ENCODE data around the gene PPP1R26.
"Not testable (repeated sequence)": the region's sequence is repeated elsewhere in the genome, so short reads cannot be mapped to it uniquely, and the experiment has no call there.

PPP1R26 gene

DNA sequence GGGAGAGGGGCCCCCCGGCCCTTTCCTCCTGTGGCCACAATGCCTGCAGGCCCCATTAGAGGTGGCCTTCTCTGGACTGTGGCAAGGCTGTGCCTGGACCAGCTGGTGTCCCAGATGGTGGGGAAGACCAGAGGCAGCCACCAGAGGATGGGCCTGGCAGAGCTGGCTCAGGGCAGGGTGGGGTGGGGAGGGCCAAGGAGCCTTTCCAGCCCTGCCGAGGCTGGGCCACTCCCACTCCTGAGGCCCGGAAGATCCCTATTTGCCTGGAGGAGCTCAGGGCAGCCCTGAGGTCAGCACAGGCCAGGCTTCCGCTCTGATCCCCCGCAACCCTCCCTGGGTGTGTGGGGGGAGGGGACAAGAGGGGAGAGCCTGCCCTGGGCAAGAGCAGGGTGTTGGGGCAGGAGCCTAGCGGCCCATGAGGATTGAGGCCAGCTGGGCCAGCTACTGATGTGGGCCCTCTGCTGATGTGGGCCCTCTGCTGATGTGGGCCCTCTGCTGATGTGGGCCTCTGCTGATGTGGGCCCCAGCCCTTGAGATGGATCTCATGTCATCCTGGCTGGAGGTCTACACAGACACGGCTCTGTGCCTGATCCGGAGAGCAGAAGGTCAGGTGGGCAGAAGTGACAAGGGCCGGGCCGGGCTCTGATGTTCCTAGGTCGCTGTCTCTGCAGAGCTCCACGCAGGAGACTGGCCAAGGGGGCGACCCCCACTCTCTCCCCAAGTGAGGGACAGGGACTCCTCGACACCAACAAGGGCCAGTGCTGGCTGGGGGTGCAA lies 26.9 kb downstream of the PPP1R26 start:
- in situ Hi-C loops (cut with HindIII; ENCODE audit: low pct_unique_long_range_greater_than_20kb, low sequenced_read_pairs): no loop called here
- DNase-seq (ENCODE audit: low read depth in 1 of 2, low spot score in 1 of 2): no peak
- TF ChIP-seq JUND (IDR thresholded peaks at IDR 0.05; ENCODE audit: low read depth): no peak

DNA sequence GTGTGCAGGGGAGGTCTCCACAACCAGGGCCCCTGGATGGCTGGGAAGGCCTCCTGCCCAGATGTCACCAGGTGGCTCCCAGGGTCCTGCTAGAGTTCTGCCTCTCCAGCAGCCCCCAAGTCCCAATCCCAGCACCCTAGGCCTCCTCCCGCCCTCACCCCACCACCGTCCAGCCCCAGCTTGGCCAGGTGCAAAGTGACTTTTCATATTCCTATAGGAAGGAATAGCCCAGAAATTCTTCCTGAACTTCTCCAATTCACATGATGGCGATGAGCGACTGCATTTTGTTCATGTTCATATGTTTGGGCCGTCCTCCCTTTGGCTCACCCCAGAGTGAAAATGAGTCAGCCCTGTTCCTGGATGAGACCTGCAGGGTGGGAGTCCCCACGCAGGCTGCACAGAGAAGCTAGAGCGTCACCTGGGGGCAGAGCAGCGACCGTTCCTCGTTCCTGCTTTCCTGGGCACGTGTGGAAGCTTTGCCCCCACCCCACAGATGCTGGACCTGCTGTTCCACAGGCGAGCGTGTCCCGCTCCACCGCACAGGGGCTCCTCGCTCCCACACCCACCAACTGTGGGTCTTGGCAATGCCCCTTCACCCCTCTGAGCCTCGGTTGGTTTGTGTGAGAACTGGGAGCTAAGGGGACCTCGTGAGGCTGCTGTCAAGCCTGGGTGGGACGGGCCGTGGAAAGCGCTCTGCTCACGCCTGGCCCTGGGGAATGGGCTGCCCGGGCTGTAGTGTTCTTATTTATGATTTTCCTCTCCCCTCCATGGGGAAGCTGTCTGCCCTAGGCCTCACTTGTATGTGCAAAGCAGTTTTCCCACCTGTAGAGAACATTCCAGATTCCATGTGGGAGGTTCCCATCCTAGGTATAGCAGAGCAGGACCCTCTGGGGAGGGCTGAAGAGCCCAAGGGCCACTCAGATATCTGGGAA lies 27.8 kb downstream of the PPP1R26 start:
- in situ Hi-C loops (cut with HindIII; ENCODE audit: low pct_unique_long_range_greater_than_20kb, low sequenced_read_pairs): no loop called here
- TF ChIP-seq JUND (IDR thresholded peaks at IDR 0.05; ENCODE audit: low read depth): no peak

DNA sequence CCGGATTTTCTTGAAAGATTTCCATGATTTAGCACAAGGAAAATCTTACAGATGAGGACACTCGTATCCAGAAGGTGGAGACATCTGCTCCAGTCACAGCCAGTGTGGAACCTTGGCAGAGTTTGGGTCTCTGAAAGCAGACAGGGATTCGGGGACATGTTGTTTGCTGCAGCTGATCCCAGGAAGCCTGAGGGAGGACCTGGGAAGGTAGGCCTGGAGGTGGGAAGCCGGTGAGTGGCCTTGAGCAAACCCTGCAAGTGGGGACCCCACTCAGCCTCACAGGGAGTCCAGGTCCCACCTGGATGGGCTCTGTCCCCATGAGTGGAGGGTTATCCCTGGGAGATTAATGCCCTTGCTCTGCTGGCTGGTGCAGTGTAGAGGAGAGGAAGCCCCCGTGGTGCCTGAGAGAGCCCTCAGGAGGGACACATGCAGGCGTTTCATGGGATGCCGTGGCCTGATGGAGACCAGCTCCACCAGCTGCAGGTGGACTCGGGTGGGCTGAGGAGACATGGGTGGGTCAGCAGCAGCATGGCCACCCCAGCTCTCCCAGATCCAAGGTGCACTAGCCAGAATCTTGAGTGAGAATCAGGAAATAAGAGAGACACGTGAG lies 28.7 kb downstream of the PPP1R26 start:
- no peak for DNase-seq (ENCODE audit: low read depth in 1 of 2, low spot score in 1 of 2)
- in situ Hi-C loops (cut with HindIII; ENCODE audit: low pct_unique_long_range_greater_than_20kb, low sequenced_read_pairs): no loop called here
- no peak for TF ChIP-seq JUND (IDR thresholded peaks at IDR 0.05; ENCODE audit: low read depth)

More for the DNA sequence above, 27.8 kb downstream of the PPP1R26 start:
- DNase-seq (ENCODE audit: low read depth in 1 of 2, low spot score in 1 of 2): no peak

DNA sequence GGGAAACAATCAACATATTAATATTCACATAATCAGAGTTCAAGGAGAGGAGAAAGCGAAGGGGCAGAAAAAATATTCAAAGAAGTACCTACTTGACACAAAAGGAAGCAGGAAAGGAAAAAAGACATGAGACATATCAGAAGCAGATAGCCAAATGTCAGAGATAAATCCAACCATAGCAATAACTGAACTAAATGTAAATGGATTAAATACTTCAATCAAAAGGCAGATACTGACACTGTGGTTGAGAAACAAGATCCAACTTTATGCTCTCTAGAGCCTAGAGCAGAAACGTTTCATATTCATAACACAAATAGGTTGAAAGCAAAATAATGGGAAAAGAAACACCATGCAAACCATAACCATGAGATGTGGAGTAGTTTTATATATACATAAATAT lies 29.9 kb downstream of the PPP1R26 start:
- no peak for TF ChIP-seq JUND (IDR thresholded peaks at IDR 0.05; ENCODE audit: low read depth)
- in situ Hi-C loops (cut with HindIII; ENCODE audit: low pct_unique_long_range_greater_than_20kb, low sequenced_read_pairs): no loop called here
- no peak for DNase-seq (ENCODE audit: low read depth in 1 of 2, low spot score in 1 of 2)

DNA sequence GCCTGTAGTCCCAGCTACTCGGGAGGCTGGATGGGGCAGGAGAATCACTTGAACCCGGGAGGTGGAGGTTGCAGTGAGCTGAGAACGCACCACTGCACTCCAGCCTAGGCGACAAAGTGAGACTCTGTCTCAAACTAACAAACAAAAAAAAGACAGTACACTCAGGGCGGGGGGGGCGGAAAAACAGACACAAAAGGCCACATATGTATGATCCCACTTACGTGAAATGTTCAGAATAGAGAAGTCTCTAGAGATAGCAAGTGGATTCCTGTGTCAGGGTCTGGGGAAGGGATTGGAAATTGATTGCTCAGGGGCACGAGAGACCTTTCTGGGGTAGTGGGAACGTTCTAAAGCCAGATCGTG lies 32.6 kb downstream of the PPP1R26 start:
- DNase-seq (ENCODE audit: low read depth in 1 of 2, low spot score in 1 of 2): no peak
- in situ Hi-C loops (cut with HindIII; ENCODE audit: low pct_unique_long_range_greater_than_20kb, low sequenced_read_pairs): no loop called here
- TF ChIP-seq JUND (IDR thresholded peaks at IDR 0.05; ENCODE audit: low read depth): no peak

DNA sequence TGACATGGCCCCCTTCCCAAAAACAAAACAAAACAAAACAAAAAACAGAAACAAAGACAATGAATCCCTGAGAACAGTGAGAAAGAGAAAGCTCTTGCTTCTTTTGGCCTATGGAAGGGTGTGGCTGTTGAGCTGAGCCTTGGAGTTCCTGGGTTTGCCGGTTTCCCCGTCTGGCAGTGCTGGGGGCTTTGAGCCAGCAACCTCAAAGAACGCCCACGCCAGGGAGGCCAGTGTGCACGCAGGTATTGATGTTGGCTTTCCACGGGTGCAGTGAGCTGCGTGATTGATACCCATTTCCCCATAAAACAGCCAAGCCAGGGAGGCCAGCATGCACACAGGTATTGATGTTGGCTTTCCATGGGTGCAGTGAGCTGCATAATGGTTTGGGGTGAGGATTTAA lies 33.3 kb downstream of the PPP1R26 start:
- no peak for TF ChIP-seq JUND (IDR thresholded peaks at IDR 0.05; ENCODE audit: low read depth)
- in situ Hi-C loops (cut with HindIII; ENCODE audit: low pct_unique_long_range_greater_than_20kb, low sequenced_read_pairs): no loop called here
- DNase-seq (ENCODE audit: low read depth in 1 of 2, low spot score in 1 of 2): no peak

DNA sequence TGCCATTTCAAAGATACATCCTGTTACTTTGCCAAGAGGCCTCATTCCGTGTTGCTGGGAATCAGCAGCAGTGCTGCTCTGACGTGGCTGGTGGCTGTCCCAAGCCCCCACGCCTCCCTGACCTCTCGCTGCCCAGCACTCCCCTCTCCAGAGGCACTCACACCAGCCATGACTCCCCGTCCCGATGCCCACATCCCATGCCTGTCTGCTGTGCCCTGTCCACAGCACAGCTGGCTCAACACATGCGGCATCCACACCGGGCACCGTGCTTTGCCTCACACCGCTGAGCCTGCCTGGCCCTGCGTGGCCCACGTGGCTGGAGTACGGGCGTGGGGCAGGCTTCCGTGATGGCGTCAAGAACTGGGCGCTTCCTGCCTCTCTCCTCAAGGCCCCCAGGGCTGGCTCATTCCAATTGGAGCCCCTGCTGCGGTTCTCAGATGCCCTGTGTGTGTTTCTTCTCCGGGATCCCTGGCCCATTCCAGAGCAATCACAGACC lies 33.8 kb downstream of the PPP1R26 start:
- in situ Hi-C loops (cut with HindIII; ENCODE audit: low pct_unique_long_range_greater_than_20kb, low sequenced_read_pairs): no loop called here
- no peak for TF ChIP-seq JUND (IDR thresholded peaks at IDR 0.05; ENCODE audit: low read depth)
- DNase-seq (ENCODE audit: low read depth in 1 of 2, low spot score in 1 of 2): no peak

DNA sequence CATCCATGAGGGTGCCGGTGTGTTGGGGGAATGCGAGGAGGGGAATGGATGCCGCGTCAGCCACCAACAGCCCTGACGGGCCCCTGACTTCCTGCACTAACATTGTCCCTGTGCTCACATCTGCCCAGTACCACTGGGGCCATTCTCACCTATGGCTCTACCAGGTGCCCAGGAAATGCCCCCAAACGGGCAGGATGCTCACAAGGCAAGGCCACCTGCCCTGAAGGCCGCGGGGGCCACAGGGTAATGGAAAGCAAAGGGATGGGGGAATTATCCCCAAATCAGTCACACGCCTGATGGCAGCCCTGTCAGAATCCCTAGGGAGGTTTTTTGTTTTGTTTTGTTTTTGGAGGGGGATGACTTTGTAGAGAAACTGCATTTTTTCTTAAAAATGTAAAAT lies 34.3 kb downstream of the PPP1R26 start:
- in situ Hi-C loops (cut with HindIII; ENCODE audit: low pct_unique_long_range_greater_than_20kb, low sequenced_read_pairs); DNase-seq (ENCODE audit: low read depth in 1 of 2, low spot score in 1 of 2): not testable (repeated sequence)

DNA sequence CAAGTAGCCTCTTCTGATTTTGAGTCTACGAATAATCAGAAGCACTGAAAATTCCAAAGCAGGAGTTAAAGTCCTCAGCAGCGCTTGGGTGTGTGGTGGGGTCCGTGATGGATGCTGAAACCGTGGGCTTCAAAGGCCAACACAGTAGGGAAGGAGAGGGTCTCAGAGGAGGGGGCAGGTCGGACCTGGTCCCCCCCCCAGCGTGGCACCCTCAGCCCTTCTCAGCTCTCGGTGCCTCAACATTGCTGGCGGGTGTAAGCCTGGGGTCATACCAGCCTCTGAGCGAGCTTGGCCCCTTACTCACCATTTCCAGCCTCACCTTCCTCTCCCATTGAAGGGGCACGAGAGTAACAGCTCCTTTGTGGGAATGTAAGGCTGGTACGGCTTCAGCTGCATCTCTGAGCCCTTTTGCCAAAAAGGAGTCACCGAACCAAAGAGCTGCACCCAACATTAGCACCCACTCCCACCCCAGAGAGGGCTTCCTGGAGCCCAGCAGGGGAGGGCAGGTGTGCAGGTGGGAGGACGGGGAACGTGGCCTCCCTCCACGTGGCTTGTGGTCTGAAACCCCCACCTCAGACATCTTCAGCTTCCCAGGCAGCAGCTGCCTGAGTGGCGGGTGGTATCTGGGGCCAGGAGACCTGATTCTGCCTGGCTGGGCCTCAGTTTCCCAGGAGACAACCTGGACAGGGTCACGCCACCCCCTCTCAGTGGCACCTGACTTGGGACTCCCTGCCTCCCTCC lies 34.9 kb downstream of the PPP1R26 start:
- in situ Hi-C loops (cut with HindIII; ENCODE audit: low pct_unique_long_range_greater_than_20kb, low sequenced_read_pairs): no loop called here
- DNase-seq (ENCODE audit: low read depth in 1 of 2, low spot score in 1 of 2): no peak
- no peak for TF ChIP-seq JUND (IDR thresholded peaks at IDR 0.05; ENCODE audit: low read depth)

DNA sequence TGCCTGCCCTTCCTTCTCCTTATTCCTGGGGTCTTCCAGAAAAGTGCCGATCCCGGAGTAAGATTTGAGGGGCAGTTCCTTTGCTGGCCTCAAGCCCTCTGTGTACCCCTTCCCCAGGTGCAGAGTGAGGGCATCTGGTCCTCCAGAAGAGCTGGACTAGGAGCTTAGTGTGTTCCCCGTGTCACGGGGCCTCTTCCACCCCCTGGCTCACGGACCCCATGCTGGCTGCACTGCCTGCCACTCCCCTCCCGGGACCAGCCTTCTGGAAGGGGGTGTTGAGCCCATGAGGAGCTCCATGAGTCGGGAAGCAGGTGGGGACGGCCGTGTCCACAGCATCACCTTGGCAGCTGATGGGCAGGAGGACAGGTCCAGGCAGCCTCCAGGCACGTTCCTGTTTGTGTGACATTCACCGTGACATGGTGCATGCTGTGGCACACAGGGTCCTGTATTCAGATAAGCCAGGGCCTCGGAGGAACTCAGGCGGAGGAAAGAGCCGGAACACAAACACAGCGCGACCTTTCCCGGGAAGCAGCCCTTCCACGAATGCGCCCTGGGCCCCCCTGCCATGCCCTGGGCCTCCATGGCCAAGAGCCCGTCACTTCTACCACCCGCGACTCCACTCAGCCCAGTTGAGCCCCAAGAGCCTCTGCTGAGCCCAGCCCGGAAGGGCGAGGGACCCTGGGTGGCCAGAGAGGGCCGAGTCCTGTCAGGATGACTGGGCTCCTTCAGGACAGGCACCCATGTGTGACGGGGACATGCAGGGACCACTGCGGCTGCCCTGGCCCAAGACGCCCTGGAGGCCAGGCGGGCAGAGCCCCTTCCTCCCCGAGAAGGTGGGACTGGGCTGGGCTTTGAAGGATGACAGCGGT lies 35.7 kb downstream of the PPP1R26 start:
- no peak for DNase-seq (ENCODE audit: low read depth in 1 of 2, low spot score in 1 of 2)
- in situ Hi-C loops (cut with HindIII; ENCODE audit: low pct_unique_long_range_greater_than_20kb, low sequenced_read_pairs): no loop called here
- no peak for TF ChIP-seq JUND (IDR thresholded peaks at IDR 0.05; ENCODE audit: low read depth)

DNA sequence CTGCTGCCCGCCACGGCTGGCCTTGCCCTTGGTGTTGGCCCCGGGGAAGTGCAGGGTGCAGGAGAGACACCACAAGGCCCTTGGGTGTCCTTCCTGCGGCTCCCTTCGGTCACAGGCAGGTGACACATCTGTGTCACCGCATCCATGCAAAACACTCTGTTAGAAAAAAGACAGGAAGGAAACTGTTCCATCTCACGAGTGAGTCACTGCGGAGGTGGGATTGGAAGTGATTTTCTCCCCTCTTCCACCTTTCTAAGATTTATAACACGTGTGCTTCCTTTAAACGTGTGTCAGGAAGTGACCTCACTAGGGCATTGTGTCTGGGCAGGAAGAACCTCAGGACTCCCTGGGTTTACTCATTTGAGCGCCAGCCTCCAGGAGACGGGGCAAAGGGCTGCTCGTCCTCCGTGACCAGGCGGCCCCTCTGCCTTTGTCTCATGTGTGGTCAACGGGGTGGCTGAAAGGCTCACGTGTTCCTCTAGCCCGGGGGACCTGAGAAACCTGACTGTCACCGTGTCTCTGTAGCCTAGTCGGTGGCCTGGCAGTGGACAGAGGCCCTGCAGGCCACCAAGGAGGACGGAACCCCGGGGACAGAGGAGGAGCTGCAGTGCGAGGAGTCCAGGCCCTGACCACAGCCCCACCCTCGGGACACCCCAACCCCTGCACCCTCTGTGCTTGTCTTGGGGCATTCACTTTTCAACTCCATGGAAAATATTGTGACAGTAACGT lies 36.7 kb downstream of the PPP1R26 start:
- no peak for TF ChIP-seq JUND (IDR thresholded peaks at IDR 0.05; ENCODE audit: low read depth)
- in situ Hi-C loops (cut with HindIII; ENCODE audit: low pct_unique_long_range_greater_than_20kb, low sequenced_read_pairs): no loop called here
- DNase-seq (ENCODE audit: low read depth in 1 of 2, low spot score in 1 of 2): no peak
